ENCODE data around the gene NPSR1.

NPSR1 gene

GRCh38 chr7:34750636-34751035 is 92.6 kb downstream of the NPSR1 start:
- ChIA-PET POLR2A (ENCODE audit: low non-redundant PET) (no interaction called here), CTCF (no interaction called here)
- H3K27ac ChIP-seq: no peak overlapping the region
- no peak for TF ChIP-seq CTCF (conservative IDR thresholded peaks at IDR 0.05; ENCODE audit: low read depth)
- no peak for DNase-seq (ENCODE audit: low spot score)

GRCh38 chr7:34751725-34752643 is 94.0 kb downstream of the NPSR1 start:
- no peak overlapping the region for H3K27ac ChIP-seq
- no peak for DNase-seq (ENCODE audit: low spot score)
- ChIA-PET CTCF (no interaction called here), POLR2A (ENCODE audit: low non-redundant PET) (no interaction called here)
- TF ChIP-seq CTCF (conservative IDR thresholded peaks at IDR 0.05; ENCODE audit: low read depth): no peak

GRCh38 chr7:34752929-34753328 is 94.9 kb downstream of the NPSR1 start:
- no peak for DNase-seq (ENCODE audit: low spot score)
- TF ChIP-seq CTCF (conservative IDR thresholded peaks at IDR 0.05; ENCODE audit: low read depth): no peak
- no peak overlapping the region for H3K27ac ChIP-seq
- ChIA-PET POLR2A (ENCODE audit: low non-redundant PET) (no interaction called here), CTCF (no interaction called here)

- CTCF ChIA-PET: no interaction called here
- no peak for TF ChIP-seq CTCF (conservative IDR thresholded peaks at IDR 0.05; ENCODE audit: low read depth)
- H3K27ac ChIP-seq: no peak overlapping the region
- POLR2A ChIA-PET (ENCODE audit: low non-redundant PET): no interaction called here
- no peak for DNase-seq (ENCODE audit: low spot score)
Observed at GRCh38 chr7:34755008-34755407, 97.0 kb downstream of the NPSR1 start.

GRCh38 chr7:34756025-34756437 is 98.0 kb downstream of the NPSR1 start:
- no peak overlapping the region for H3K27ac ChIP-seq
- POLR2A ChIA-PET (ENCODE audit: low non-redundant PET): no interaction called here
- no peak for TF ChIP-seq CTCF (conservative IDR thresholded peaks at IDR 0.05; ENCODE audit: low read depth)
- CTCF ChIA-PET: no interaction called here
- no peak for DNase-seq (ENCODE audit: low spot score)

GRCh38 chr7:34756691-34757090 is 98.7 kb downstream of the NPSR1 start:
- CTCF ChIA-PET: no interaction called here
- no peak for DNase-seq (ENCODE audit: low spot score)
- POLR2A ChIA-PET (ENCODE audit: low non-redundant PET): no interaction called here
- TF ChIP-seq CTCF (conservative IDR thresholded peaks at IDR 0.05; ENCODE audit: low read depth): no peak
- no peak overlapping the region for H3K27ac ChIP-seq
